ENCODE results near the gene DCST1.
A peak's percentile ranks its signal among the peaks of the same experiment; 100 is the strongest.

Gene DCST1

GRCh38 chr1:155084722-155085503, 51.3 kb downstream of the DCST1 start:
- peak; percentile 88 for TF ChIP-seq CTCF (IDR thresholded peaks at IDR 0.05; ENCODE audit: borderline replicate concordance, insufficient read depth, low read depth, low read length)
- H3K4me3 ChIP-seq (ENCODE audit: low read depth, low read length): peak overlapping the region; percentile 88

GRCh38 chr1:155085504-155086127, 52.0 kb downstream of the DCST1 start:
- TF ChIP-seq CTCF (IDR thresholded peaks at IDR 0.05; ENCODE audit: borderline replicate concordance, insufficient read depth, low read depth, low read length): no peak
- peak overlapping the region; percentile 88 for H3K4me3 ChIP-seq (ENCODE audit: low read depth, low read length)

GRCh38 chr1:155086128-155086741, 52.6 kb downstream of the DCST1 start:
- TF ChIP-seq CTCF (IDR thresholded peaks at IDR 0.05; ENCODE audit: borderline replicate concordance, insufficient read depth, low read depth, low read length): peak; percentile 100

GRCh38 chr1:155086856-155087535, 53.4 kb downstream of the DCST1 start:
- TF ChIP-seq CTCF (IDR thresholded peaks at IDR 0.05; ENCODE audit: borderline replicate concordance, insufficient read depth, low read depth, low read length): no peak
- no peak overlapping the region for H3K4me3 ChIP-seq (ENCODE audit: low read depth, low read length)

More at GRCh38 chr1:155086128-155086741, 52.6 kb downstream of the DCST1 start:
- H3K4me3 ChIP-seq (ENCODE audit: low read depth, low read length): no peak overlapping the region

- no peak overlapping the region for H3K4me3 ChIP-seq (ENCODE audit: low read depth, low read length)
- TF ChIP-seq CTCF (IDR thresholded peaks at IDR 0.05; ENCODE audit: borderline replicate concordance, insufficient read depth, low read depth, low read length): peak; percentile 98
Measured at GRCh38 chr1:155091071-155092051, 57.7 kb downstream of the DCST1 start.

GRCh38 chr1:155092131-155092530, 58.5 kb downstream of the DCST1 start:
- TF ChIP-seq CTCF (IDR thresholded peaks at IDR 0.05; ENCODE audit: borderline replicate concordance, insufficient read depth, low read depth, low read length): no peak
- H3K4me3 ChIP-seq (ENCODE audit: low read depth, low read length): no peak overlapping the region
